MM.1S (cell line): Measurements from ENCODE around the gene SPRED3.

Experiments
- CTCF ChIP-seq: fragments of 300-600 bp; sonication (generic); IDR thresholded peaks from 2 replicates; pipeline ENCODE4 v1.5.1; 2016; ENCODE audit warnings: antibody characterized with exemption, low read length, mixed read lengths
- EZH2 ChIP-seq: fragments of 300-600 bp; sonication (generic); optimal IDR thresholded peaks from 2 replicates; pipeline ENCODE3; 2017; ENCODE audit warnings: low read depth, mild to moderate bottlenecking, antibody characterized with exemption, low read length, mixed read lengths

- TF ChIP-seq CTCF (no peak), EZH2 (no peak)
Measured at GRCh38 chr19:38375748-38376147, 12.7 kb upstream of the SPRED3 start.
